ENCODE measurements around the gene CDX2. TPM values are rescaled to one million over a fixed set of nuclear protein-coding genes. Genes with fewer than 3 reads are reported as not detected.
A peak's percentile ranks its signal among the peaks of the same experiment; 100 is the strongest.

The CDX2 gene
- polyA plus RNA-seq, 1 donor from 2014 or later, result not detected

DNA sequence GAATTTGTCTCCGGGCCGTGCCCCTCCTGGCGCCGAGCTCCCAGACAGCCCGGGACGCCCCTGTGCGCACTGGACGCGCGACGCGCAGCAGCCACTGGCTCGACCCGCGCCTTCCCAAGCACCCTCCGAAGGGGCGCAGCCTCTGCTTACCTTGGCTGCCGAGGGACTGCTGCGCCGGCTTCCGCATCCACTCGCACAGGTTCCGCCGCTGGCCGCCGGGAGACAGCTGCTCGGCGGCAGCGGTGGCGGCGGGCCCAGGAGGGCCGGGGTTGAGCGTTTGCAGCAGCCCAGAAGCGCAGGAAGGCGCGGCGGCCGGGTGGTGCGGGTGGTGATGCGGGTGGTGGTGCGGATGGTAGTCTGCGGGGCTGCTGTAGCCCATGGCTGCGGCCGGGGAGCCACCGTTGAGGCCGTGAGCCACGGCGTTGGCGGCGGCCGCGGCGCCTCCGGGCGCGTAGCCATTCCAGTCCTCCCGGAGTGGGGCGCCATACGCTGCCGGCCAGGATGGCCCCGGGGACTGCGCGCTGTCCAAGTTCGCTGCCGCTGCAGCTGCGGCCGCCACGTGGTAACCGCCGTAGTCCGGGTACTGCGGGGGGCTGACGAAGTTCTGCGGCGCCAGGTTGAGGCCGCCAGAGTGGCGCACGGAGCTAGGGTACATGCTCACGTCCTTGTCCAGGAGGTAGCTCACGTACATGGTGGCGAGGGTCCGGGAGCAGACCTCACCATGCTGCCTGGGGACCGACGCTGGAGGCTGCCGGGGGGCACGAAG lies 616 bp downstream of the CDX2 start:
- H3K27ac ChIP-seq (ENCODE audit: low read length), result no peak overlapping the region
- no peak overlapping the region for H2AFZ ChIP-seq (ENCODE audit: low read depth, low read length)
- no peaks in the 10 kb centered on the region for H3K9me2 ChIP-seq (ENCODE audit: insufficient read depth, low read length)
- no peaks in the 10 kb centered on the region for H4K20me1 ChIP-seq (ENCODE audit: insufficient read depth)
- H3K4me3 ChIP-seq (ENCODE audit: low read length), result peak overlapping the region; percentile 51
- no peaks in the 10 kb centered on the region for H3F3A ChIP-seq (ENCODE audit: insufficient read depth, low read length, poor library complexity, severe bottlenecking)
- H3K79me2 ChIP-seq (replicated peaks; ENCODE audit: insufficient read depth, low read length), result no peaks in the 10 kb centered on the region
- H3K27me3 ChIP-seq (ENCODE audit: insufficient read depth, low read depth, low read length), result peaks cover 100% of the 10 kb centered on the region
- TF ChIP-seq, protein P1, sequence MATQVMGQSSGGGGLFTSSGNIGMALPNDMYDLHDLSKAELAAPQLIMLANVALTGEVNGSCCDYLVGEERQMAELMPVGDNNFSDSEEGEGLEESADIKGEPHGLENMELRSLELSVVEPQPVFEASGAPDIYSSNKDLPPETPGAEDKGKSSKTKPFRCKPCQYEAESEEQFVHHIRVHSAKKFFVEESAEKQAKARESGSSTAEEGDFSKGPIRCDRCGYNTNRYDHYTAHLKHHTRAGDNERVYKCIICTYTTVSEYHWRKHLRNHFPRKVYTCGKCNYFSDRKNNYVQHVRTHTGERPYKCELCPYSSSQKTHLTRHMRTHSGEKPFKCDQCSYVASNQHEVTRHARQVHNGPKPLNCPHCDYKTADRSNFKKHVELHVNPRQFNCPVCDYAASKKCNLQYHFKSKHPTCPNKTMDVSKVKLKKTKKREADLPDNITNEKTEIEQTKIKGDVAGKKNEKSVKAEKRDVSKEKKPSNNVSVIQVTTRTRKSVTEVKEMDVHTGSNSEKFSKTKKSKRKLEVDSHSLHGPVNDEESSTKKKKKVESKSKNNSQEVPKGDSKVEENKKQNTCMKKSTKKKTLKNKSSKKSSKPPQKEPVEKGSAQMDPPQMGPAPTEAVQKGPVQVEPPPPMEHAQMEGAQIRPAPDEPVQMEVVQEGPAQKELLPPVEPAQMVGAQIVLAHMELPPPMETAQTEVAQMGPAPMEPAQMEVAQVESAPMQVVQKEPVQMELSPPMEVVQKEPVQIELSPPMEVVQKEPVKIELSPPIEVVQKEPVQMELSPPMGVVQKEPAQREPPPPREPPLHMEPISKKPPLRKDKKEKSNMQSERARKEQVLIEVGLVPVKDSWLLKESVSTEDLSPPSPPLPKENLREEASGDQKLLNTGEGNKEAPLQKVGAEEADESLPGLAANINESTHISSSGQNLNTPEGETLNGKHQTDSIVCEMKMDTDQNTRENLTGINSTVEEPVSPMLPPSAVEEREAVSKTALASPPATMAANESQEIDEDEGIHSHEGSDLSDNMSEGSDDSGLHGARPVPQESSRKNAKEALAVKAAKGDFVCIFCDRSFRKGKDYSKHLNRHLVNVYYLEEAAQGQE (IDR thresholded peaks at IDR 0.05; ENCODE audit: borderline replicate concordance), result no peak
- TF ChIP-seq SMC3 (conservative IDR thresholded peaks at IDR 0.05; ENCODE audit: poor library complexity) (no peak), EP300 (conservative IDR thresholded peaks at IDR 0.05; ENCODE audit: poor library complexity, severe bottlenecking) (no peak), RAD21 (conservative IDR thresholded peaks at IDR 0.05) (no peak), EZH2 (IDR thresholded peaks at IDR 0.05; ENCODE audit: borderline replicate concordance, insufficient read depth, low read length, poor library complexity, severe bottlenecking) (peak; percentile 96), MXI1 (conservative IDR thresholded peaks at IDR 0.05; ENCODE audit: poor library complexity, severe bottlenecking) (no peak)
- TF ChIP-seq, protein P2, sequence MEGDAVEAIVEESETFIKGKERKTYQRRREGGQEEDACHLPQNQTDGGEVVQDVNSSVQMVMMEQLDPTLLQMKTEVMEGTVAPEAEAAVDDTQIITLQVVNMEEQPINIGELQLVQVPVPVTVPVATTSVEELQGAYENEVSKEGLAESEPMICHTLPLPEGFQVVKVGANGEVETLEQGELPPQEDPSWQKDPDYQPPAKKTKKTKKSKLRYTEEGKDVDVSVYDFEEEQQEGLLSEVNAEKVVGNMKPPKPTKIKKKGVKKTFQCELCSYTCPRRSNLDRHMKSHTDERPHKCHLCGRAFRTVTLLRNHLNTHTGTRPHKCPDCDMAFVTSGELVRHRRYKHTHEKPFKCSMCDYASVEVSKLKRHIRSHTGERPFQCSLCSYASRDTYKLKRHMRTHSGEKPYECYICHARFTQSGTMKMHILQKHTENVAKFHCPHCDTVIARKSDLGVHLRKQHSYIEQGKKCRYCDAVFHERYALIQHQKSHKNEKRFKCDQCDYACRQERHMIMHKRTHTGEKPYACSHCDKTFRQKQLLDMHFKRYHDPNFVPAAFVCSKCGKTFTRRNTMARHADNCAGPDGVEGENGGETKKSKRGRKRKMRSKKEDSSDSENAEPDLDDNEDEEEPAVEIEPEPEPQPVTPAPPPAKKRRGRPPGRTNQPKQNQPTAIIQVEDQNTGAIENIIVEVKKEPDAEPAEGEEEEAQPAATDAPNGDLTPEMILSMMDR (IDR thresholded peaks at IDR 0.05; ENCODE audit: poor library complexity, severe bottlenecking), result no peak
- H3K4me2 ChIP-seq (ENCODE audit: low read length), result no peak overlapping the region
- no peaks in the 10 kb centered on the region for H3K36me3 ChIP-seq (ENCODE audit: insufficient read depth, low read length)
- H3K9me3 ChIP-seq (ENCODE audit: low read length), result no peaks in the 10 kb centered on the region
- H3K9ac ChIP-seq (ENCODE audit: low read length), result no peak overlapping the region

DNA sequence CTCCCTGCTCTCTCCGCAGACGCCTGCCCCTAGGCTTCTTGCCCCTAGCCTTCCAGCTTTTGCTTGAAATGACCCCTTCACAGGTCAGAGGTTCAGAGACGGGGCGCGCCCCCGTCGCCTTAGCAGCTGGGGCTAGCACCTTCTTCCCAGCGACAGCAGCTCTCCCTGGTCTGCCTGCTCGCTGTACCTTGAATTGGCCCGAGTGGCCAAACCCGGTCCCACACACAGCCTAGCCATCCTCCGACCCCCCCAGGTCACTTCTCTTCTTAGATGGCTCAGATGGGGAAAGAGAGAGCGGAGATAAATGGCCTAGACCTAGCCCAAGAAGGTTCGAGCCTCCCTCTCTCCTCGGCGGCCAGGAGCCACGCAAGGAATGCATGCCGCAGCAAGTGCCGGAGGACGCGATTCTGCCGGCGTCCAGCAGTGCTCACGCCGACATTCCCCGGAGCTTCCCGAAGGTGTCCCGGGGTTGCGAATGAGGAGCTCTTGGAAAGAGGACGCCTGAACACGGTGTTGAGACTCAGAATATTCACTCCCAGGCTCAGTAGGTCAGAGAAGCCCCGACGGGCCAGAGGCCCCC lies 1.3 kb downstream of the CDX2 start:
- no peaks in the 10 kb centered on the region for H3K9me2 ChIP-seq (ENCODE audit: insufficient read depth, low read length)
- no peak overlapping the region for H3K9ac ChIP-seq (ENCODE audit: low read length)
- peak overlapping the region; percentile 51 for H3K4me3 ChIP-seq (ENCODE audit: low read length)
- H3K9me3 ChIP-seq (ENCODE audit: low read length), result no peaks in the 10 kb centered on the region
- H3K27ac ChIP-seq (ENCODE audit: low read length), result no peak overlapping the region
- peaks cover 100% of the 10 kb centered on the region for H3K27me3 ChIP-seq (ENCODE audit: insufficient read depth, low read depth, low read length)
- no peak overlapping the region for H3K4me2 ChIP-seq (ENCODE audit: low read length)
- H3K79me2 ChIP-seq (replicated peaks; ENCODE audit: insufficient read depth, low read length), result no peaks in the 10 kb centered on the region
- H3F3A ChIP-seq (ENCODE audit: insufficient read depth, low read length, poor library complexity, severe bottlenecking), result no peaks in the 10 kb centered on the region
- H2AFZ ChIP-seq (ENCODE audit: low read depth, low read length), result no peak overlapping the region
- no peaks in the 10 kb centered on the region for H3K36me3 ChIP-seq (ENCODE audit: insufficient read depth, low read length)
- no peaks in the 10 kb centered on the region for H4K20me1 ChIP-seq (ENCODE audit: insufficient read depth)
- TF ChIP-seq SMC3 (conservative IDR thresholded peaks at IDR 0.05; ENCODE audit: poor library complexity) (no peak), EZH2 (IDR thresholded peaks at IDR 0.05; ENCODE audit: borderline replicate concordance, insufficient read depth, low read length, poor library complexity, severe bottlenecking) (no peak), RAD21 (conservative IDR thresholded peaks at IDR 0.05) (no peak), MXI1 (conservative IDR thresholded peaks at IDR 0.05; ENCODE audit: poor library complexity, severe bottlenecking) (no peak), POLR2AphosphoS5 (IDR thresholded peaks at IDR 0.05) (no peak), TAF1 (IDR thresholded peaks at IDR 0.05; ENCODE audit: low read depth) (no peak), EP300 (conservative IDR thresholded peaks at IDR 0.05; ENCODE audit: poor library complexity, severe bottlenecking) (no peak)
- TF ChIP-seq, protein P1 (IDR thresholded peaks at IDR 0.05; ENCODE audit: borderline replicate concordance), result no peak
- TF ChIP-seq, protein P2 (IDR thresholded peaks at IDR 0.05; ENCODE audit: poor library complexity, severe bottlenecking), result no peak

Measured in neural cell (in vitro differentiated cells).